ENCODE measurements around the gene AVL9.

AVL9 gene

DNA sequence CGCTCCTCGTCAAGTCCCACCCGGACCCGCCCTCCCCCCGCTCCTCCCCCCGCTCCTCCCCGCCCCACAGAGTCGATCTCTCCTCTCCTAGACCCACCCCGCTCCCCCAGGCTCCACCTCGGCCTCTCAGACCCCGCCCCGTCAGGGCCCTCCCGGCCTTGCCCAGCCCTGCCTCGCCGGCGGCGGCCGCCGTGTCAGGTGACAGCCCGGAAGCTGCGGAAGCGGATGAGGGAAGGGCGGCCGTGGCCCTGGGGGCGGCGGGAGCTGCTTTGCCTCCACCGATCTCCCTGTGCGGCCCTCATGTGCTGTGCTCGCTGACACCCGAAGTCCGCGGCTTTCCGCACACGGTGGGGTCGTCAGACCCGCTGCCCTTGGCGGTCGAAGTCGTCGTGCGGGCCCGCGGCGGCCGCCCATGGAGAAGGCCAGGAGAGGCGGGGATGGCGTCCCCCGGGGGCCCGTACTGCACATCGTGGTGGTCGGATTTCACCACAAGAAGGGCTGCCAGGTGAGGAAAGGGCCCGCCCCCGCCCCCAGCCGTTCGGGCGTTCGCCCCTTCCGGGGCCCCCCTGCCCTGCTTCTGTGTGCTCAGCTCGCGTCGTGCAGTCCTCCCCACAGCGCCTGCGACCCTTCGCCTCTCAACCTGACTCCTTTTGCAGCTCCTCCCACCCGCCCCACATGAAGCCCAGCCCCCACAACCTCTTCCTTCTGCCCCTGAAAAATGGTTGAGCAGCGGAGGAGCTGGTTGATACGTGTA is at the start of gene AVL9:
AVL9 (plus strand) TSS at position 192 of the 754 bp plus-strand sequence; CDS start at position 413, 221 bp downstream.
- peaks cover 48% of the 10 kb centered on the region for H3K79me2 ChIP-seq (ENCODE audit: insufficient read depth, low read depth)
- no peaks in the 10 kb centered on the region for H4K20me1 ChIP-seq (ENCODE audit: insufficient read depth)
- no peak within 1 kb of the TSS for H3K4me3 ChIP-seq (IDR thresholded peaks at IDR 0.05; ENCODE audit: insufficient read depth, low read depth, low read length)
- H3K36me3 ChIP-seq (ENCODE audit: insufficient read depth): no peaks in the 10 kb centered on the region
- H3K4me1 ChIP-seq (ENCODE audit: low read depth, poor library complexity, severe bottlenecking): peaks cover 19% of the 10 kb centered on the region
- peak within 1 kb of the TSS; percentile 87 for H3K9ac ChIP-seq
- H3K27me3 ChIP-seq (ENCODE audit: insufficient read depth, low read depth): no peaks in the 10 kb centered on the region
- peak within 1 kb of the TSS; percentile 71 for H3K27ac ChIP-seq
- TF ChIP-seq, protein P1, sequence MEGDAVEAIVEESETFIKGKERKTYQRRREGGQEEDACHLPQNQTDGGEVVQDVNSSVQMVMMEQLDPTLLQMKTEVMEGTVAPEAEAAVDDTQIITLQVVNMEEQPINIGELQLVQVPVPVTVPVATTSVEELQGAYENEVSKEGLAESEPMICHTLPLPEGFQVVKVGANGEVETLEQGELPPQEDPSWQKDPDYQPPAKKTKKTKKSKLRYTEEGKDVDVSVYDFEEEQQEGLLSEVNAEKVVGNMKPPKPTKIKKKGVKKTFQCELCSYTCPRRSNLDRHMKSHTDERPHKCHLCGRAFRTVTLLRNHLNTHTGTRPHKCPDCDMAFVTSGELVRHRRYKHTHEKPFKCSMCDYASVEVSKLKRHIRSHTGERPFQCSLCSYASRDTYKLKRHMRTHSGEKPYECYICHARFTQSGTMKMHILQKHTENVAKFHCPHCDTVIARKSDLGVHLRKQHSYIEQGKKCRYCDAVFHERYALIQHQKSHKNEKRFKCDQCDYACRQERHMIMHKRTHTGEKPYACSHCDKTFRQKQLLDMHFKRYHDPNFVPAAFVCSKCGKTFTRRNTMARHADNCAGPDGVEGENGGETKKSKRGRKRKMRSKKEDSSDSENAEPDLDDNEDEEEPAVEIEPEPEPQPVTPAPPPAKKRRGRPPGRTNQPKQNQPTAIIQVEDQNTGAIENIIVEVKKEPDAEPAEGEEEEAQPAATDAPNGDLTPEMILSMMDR (conservative IDR thresholded peaks at IDR 0.05; ENCODE audit: low read depth, low read length): no peak
- peak within 1 kb of the TSS; percentile 100 for H3K4me2 ChIP-seq
- H2AFZ ChIP-seq (ENCODE audit: low read depth): peak within 1 kb of the TSS; percentile 97

GRCh38 chr7:32447218-32447617 is 48.1 kb upstream of the AVL9 start:
- Histone ChIP-seq H3K36me3 (ENCODE audit: insufficient read depth) (no peaks in the 10 kb centered on the region), H3K4me2 (no peak overlapping the region), H3K79me2 (ENCODE audit: insufficient read depth, low read depth) (no peaks in the 10 kb centered on the region), H3K4me3 (IDR thresholded peaks at IDR 0.05; ENCODE audit: insufficient read depth, low read depth, low read length) (no peak overlapping the region), H3K27ac (no peak overlapping the region), H2AFZ (ENCODE audit: low read depth) (no peak overlapping the region), H3K27me3 (ENCODE audit: insufficient read depth, low read depth) (no peaks in the 10 kb centered on the region), H3K9ac (no peak overlapping the region), H3K4me1 (ENCODE audit: low read depth, poor library complexity, severe bottlenecking) (no peaks in the 10 kb centered on the region), H4K20me1 (ENCODE audit: insufficient read depth) (no peaks in the 10 kb centered on the region)
- TF ChIP-seq, protein P1 (conservative IDR thresholded peaks at IDR 0.05; ENCODE audit: low read depth, low read length): no peak

- no peaks in the 10 kb centered on the region for H3K79me2 ChIP-seq (ENCODE audit: insufficient read depth, low read depth)
- no peak overlapping the region for H3K4me2 ChIP-seq
- no peaks in the 10 kb centered on the region for H3K36me3 ChIP-seq (ENCODE audit: insufficient read depth)
- H3K9ac ChIP-seq: no peak overlapping the region
- H3K4me1 ChIP-seq (ENCODE audit: low read depth, poor library complexity, severe bottlenecking): no peaks in the 10 kb centered on the region
- H3K27me3 ChIP-seq (ENCODE audit: insufficient read depth, low read depth): no peaks in the 10 kb centered on the region
- no peak overlapping the region for H2AFZ ChIP-seq (ENCODE audit: low read depth)
- TF ChIP-seq, protein P1 (conservative IDR thresholded peaks at IDR 0.05; ENCODE audit: low read depth, low read length): no peak
- H3K27ac ChIP-seq: no peak overlapping the region
- no peaks in the 10 kb centered on the region for H4K20me1 ChIP-seq (ENCODE audit: insufficient read depth)
- no peak overlapping the region for H3K4me3 ChIP-seq (IDR thresholded peaks at IDR 0.05; ENCODE audit: insufficient read depth, low read depth, low read length)
Measured at GRCh38 chr7:32453341-32454011, 41.8 kb upstream of the AVL9 start.

- TF ChIP-seq, protein P1 (conservative IDR thresholded peaks at IDR 0.05; ENCODE audit: low read depth, low read length): no peak
- Histone ChIP-seq H3K4me2 (no peak overlapping the region), H3K4me3 (IDR thresholded peaks at IDR 0.05; ENCODE audit: insufficient read depth, low read depth, low read length) (no peak overlapping the region), H3K36me3 (ENCODE audit: insufficient read depth) (no peaks in the 10 kb centered on the region), H3K9ac (no peak overlapping the region), H3K27me3 (ENCODE audit: insufficient read depth, low read depth) (no peaks in the 10 kb centered on the region), H3K4me1 (ENCODE audit: low read depth, poor library complexity, severe bottlenecking) (no peaks in the 10 kb centered on the region), H3K27ac (no peak overlapping the region), H2AFZ (ENCODE audit: low read depth) (no peak overlapping the region), H3K79me2 (ENCODE audit: insufficient read depth, low read depth) (no peaks in the 10 kb centered on the region), H4K20me1 (ENCODE audit: insufficient read depth) (no peaks in the 10 kb centered on the region)
Measured at GRCh38 chr7:32458025-32458424, 37.3 kb upstream of the AVL9 start.
